ENCODE measurements around the gene CALHM5. TPM values are rescaled to one million over a fixed set of nuclear protein-coding genes. Genes with fewer than 3 reads are reported as not detected.

The CALHM5 gene
- total RNA-seq, 1 donor from 2014 or later = 1.8 TPM

DNA sequence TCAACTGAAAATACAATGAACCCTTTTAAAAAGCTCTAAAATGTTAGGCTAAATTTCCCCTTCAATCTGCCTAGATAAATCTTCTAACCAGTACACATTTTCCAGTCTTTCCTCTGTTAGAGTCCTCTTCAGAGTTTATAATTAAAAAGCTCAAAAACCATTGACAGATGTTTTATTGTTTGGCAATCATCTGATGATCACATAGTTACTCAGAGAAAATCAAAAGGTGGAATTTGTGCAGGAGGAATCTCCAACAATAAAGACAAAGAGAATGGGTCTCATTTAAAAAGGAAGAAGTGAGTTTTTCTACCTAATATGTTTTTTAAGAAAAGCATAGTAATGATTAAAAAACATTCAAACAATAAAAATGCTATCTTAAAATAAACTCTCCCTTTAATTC, 31.0 kb downstream of the CALHM5 start:
- no peak overlapping the region for H2AFZ ChIP-seq (ENCODE audit: low read depth, low read length)
- Mint-ChIP-seq H3K4me3 (ENCODE audit: unreplicated experiment) (no peak overlapping the region), H3K4me1 (ENCODE audit: low read depth, unreplicated experiment) (no peaks in the 10 kb centered on the region), H3K27ac (ENCODE audit: unreplicated experiment) (no peak overlapping the region), H3K27me3 (ENCODE audit: low read depth, unreplicated experiment) (no peaks in the 10 kb centered on the region), H3K9me3 (ENCODE audit: unreplicated experiment) (no peaks in the 10 kb centered on the region), H3K36me3 (ENCODE audit: low read depth, unreplicated experiment) (no peaks in the 10 kb centered on the region)
- H3K9me3 ChIP-seq (ENCODE audit: insufficient read depth, low read depth, low read length) = no peaks in the 10 kb centered on the region
- H3K27ac ChIP-seq (ENCODE audit: low read depth, low read length) = no peak overlapping the region
- H4K20me1 ChIP-seq (ENCODE audit: insufficient read depth, low read length) = no peaks in the 10 kb centered on the region
- H3K4me1 ChIP-seq (ENCODE audit: insufficient read depth, low read length) = no peaks in the 10 kb centered on the region
- H3K79me2 ChIP-seq (ENCODE audit: insufficient read depth, low read length) = no peaks in the 10 kb centered on the region
- FAIRE-seq (no peak), DNase-seq (ENCODE audit: low read depth) (no peak)
- TF ChIP-seq, protein P1, sequence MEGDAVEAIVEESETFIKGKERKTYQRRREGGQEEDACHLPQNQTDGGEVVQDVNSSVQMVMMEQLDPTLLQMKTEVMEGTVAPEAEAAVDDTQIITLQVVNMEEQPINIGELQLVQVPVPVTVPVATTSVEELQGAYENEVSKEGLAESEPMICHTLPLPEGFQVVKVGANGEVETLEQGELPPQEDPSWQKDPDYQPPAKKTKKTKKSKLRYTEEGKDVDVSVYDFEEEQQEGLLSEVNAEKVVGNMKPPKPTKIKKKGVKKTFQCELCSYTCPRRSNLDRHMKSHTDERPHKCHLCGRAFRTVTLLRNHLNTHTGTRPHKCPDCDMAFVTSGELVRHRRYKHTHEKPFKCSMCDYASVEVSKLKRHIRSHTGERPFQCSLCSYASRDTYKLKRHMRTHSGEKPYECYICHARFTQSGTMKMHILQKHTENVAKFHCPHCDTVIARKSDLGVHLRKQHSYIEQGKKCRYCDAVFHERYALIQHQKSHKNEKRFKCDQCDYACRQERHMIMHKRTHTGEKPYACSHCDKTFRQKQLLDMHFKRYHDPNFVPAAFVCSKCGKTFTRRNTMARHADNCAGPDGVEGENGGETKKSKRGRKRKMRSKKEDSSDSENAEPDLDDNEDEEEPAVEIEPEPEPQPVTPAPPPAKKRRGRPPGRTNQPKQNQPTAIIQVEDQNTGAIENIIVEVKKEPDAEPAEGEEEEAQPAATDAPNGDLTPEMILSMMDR (IDR thresholded peaks at IDR 0.05; ENCODE audit: insufficient read depth, low read depth, low read length) = no peak
- no peak for TF ChIP-seq EZH2 (IDR thresholded peaks at IDR 0.05; ENCODE audit: insufficient read depth, low read length)
- no peaks in the 10 kb centered on the region for H3K36me3 ChIP-seq (ENCODE audit: insufficient read depth, low read length)
- no peak overlapping the region for H3K9ac ChIP-seq (ENCODE audit: low read length)
- no peak overlapping the region for H3K4me2 ChIP-seq (ENCODE audit: low read length)
- H3K4me3 ChIP-seq (ENCODE audit: insufficient read depth, low read depth, low read length) = no peak overlapping the region
- H3K27me3 ChIP-seq (ENCODE audit: insufficient read depth, low read length) = no peaks in the 10 kb centered on the region

DNA sequence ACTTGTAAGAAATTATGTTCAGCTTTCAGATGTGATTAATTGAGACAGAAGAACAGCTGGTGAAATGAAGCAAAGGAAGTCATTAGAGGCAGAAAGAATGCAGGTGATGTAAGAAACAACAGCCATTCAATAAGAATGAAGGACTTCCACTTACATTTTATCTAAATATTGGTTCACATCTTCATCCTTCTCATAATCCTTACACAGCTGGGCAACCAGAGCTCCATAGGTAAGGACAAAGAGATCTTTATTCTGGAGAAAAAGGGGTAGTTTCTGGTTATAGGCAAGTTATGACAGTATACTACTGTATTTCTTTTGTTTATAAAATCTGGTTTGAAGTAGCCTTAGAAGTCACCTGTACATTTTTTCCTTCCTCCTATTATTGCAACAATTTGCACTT, 31.7 kb downstream of the CALHM5 start:
- no peaks in the 10 kb centered on the region for H3K36me3 Mint-ChIP-seq (ENCODE audit: low read depth, unreplicated experiment)
- H3K27me3 ChIP-seq (ENCODE audit: insufficient read depth, low read length) = no peaks in the 10 kb centered on the region
- no peak overlapping the region for H3K27ac Mint-ChIP-seq (ENCODE audit: unreplicated experiment)
- H3K4me3 Mint-ChIP-seq (ENCODE audit: unreplicated experiment) = no peak overlapping the region
- H3K27ac ChIP-seq (ENCODE audit: low read depth, low read length) = no peak overlapping the region
- H3K79me2 ChIP-seq (ENCODE audit: insufficient read depth, low read length) = no peaks in the 10 kb centered on the region
- H3K4me2 ChIP-seq (ENCODE audit: low read length) = no peak overlapping the region
- DNase-seq (ENCODE audit: low read depth) (no peak), FAIRE-seq (no peak)
- no peaks in the 10 kb centered on the region for H3K9me3 Mint-ChIP-seq (ENCODE audit: unreplicated experiment)
- no peaks in the 10 kb centered on the region for H3K4me1 Mint-ChIP-seq (ENCODE audit: low read depth, unreplicated experiment)
- H2AFZ ChIP-seq (ENCODE audit: low read depth, low read length) = no peak overlapping the region
- no peaks in the 10 kb centered on the region for H3K9me3 ChIP-seq (ENCODE audit: insufficient read depth, low read depth, low read length)
- no peaks in the 10 kb centered on the region for H3K4me1 ChIP-seq (ENCODE audit: insufficient read depth, low read length)
- H4K20me1 ChIP-seq (ENCODE audit: insufficient read depth, low read length) = no peaks in the 10 kb centered on the region
- no peak overlapping the region for H3K4me3 ChIP-seq (ENCODE audit: insufficient read depth, low read depth, low read length)
- H3K36me3 ChIP-seq (ENCODE audit: insufficient read depth, low read length) = no peaks in the 10 kb centered on the region
- H3K9ac ChIP-seq (ENCODE audit: low read length) = no peak overlapping the region
- H3K27me3 Mint-ChIP-seq (ENCODE audit: low read depth, unreplicated experiment) = no peaks in the 10 kb centered on the region
- TF ChIP-seq EZH2 (IDR thresholded peaks at IDR 0.05; ENCODE audit: insufficient read depth, low read length) = no peak
- TF ChIP-seq, protein P1 (IDR thresholded peaks at IDR 0.05; ENCODE audit: insufficient read depth, low read depth, low read length) = no peak

DNA sequence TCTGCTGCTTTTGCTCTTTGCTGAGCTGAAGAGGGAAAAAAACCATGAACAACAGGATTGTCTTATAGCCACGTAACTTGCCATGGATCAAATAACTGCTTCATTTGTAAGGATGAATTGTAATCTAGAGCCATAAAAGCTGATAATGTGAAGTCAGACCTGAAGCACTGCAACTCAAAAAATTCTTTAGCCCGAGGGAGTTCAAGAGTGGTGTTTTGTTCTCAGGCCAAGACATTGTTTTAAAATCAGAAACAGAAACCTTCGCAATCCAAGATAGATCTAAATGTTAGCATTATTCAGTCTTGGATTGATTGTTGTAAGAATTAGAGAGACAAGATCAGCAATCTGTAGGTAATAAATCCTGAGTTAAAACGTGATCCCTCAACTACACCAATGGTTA, 34.2 kb downstream of the CALHM5 start, which contains the start of gene TRAPPC3L:
TSS of gene TRAPPC3L (minus strand) at position 34 of the 400 bp plus-strand sequence. CDS start 170 bp downstream, outside the sequence.
- Histone ChIP-seq H3K9ac (ENCODE audit: low read length) (no peak within 1 kb of the TSS), H3K4me2 (ENCODE audit: low read length) (no peak within 1 kb of the TSS), H3K36me3 (ENCODE audit: insufficient read depth, low read length) (no peaks in the 10 kb centered on the region), H3K4me1 (ENCODE audit: insufficient read depth, low read length) (no peaks in the 10 kb centered on the region), H3K27ac (ENCODE audit: low read depth, low read length) (no peak within 1 kb of the TSS), H3K27me3 (ENCODE audit: insufficient read depth, low read length) (no peaks in the 10 kb centered on the region), H2AFZ (ENCODE audit: low read depth, low read length) (no peak within 1 kb of the TSS), H3K4me3 (ENCODE audit: insufficient read depth, low read depth, low read length) (no peak within 1 kb of the TSS), H4K20me1 (ENCODE audit: insufficient read depth, low read length) (no peaks in the 10 kb centered on the region), H3K9me3 (ENCODE audit: insufficient read depth, low read depth, low read length) (no peaks in the 10 kb centered on the region), H3K79me2 (ENCODE audit: insufficient read depth, low read length) (no peaks in the 10 kb centered on the region)
- Mint-ChIP-seq H3K27ac (ENCODE audit: unreplicated experiment) (no peak within 1 kb of the TSS), H3K36me3 (ENCODE audit: low read depth, unreplicated experiment) (no peaks in the 10 kb centered on the region), H3K27me3 (ENCODE audit: low read depth, unreplicated experiment) (no peaks in the 10 kb centered on the region), H3K4me1 (ENCODE audit: low read depth, unreplicated experiment) (no peaks in the 10 kb centered on the region), H3K9me3 (ENCODE audit: unreplicated experiment) (no peaks in the 10 kb centered on the region), H3K4me3 (ENCODE audit: unreplicated experiment) (no peak within 1 kb of the TSS)
- FAIRE-seq = no peak
- TF ChIP-seq, protein P1 (IDR thresholded peaks at IDR 0.05; ENCODE audit: insufficient read depth, low read depth, low read length) = no peak
- TF ChIP-seq EZH2 (IDR thresholded peaks at IDR 0.05; ENCODE audit: insufficient read depth, low read length) = no peak
- DNase-seq (ENCODE audit: low read depth) = no peak
